Uterus (tissue), 2 donors: ENCODE measurements around the gene ACTL6B.

Source experiments
- CTCF ChIP-seq, 4 experiments: fragments of 200-600 bp in 2 of 4; fragments of 450-650 bp in 2 of 4; sonication (generic) in 2 of 4; IDR thresholded peaks; one replicate each; pipeline ENCODE4 v1.5.1; 2016 to 2019; ENCODE audit warnings: antibody characterized with exemption in 4 of 4, mild to moderate bottlenecking in 2 of 4, moderate library complexity in 1 of 4
- POLR2A ChIP-seq, 2 donors: fragments of 450-650 bp; IDR thresholded peaks; one replicate each; pipeline ENCODE4 v1.6.1; 2016; ENCODE audit warnings: antibody characterized with exemption in 2 of 2, mild to moderate bottlenecking in 1 of 2, moderate library complexity in 1 of 2

GRCh38 chr7:100670074-100670473 lies 13.8 kb upstream of the ACTL6B start:
- TF ChIP-seq CTCF (IDR thresholded peaks at IDR 0.05), result no peak
- no peak for TF ChIP-seq POLR2A (IDR thresholded peaks at IDR 0.05)
